SHP77 treated with DMSO at 0.1 percent for 48 hours (cell line): Measurements from ENCODE around the gene IFNA7.
"Not testable (repeated sequence)": the region's sequence is repeated elsewhere in the genome, so short reads cannot be mapped to it uniquely, and the experiment has no call there.

ENCODE experiments used
- DNase-seq: peaks from one replicate; lab custom pipeline; 2025; lab: John Stamatoyannopoulos, UW

IFNA7 gene

DNA sequence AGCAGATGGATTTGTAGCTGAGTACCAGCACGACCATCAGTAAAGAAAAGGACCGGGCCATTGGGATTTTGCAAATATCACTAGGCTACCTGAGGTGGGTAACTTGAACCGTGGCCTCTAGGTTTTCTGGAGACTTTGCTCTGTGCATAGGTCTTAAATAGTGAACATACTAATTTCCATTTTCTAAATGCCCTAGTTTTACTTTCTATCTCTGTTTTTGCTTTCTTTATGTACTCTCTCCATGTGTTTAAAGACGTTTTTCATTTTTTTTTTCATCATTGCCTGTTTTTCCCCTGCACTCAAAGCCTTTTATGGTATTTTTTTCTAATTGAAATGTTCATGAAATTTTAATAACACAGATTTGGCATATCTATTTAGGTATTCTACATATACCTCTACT lies at the start of gene IFNA7:
Gene IFNA7 (minus strand): TSS at position 101 of the 400 bp plus-strand sequence. CDS start 40 bp downstream, at position 61.
- DNase-seq: not testable (repeated sequence)

DNA sequence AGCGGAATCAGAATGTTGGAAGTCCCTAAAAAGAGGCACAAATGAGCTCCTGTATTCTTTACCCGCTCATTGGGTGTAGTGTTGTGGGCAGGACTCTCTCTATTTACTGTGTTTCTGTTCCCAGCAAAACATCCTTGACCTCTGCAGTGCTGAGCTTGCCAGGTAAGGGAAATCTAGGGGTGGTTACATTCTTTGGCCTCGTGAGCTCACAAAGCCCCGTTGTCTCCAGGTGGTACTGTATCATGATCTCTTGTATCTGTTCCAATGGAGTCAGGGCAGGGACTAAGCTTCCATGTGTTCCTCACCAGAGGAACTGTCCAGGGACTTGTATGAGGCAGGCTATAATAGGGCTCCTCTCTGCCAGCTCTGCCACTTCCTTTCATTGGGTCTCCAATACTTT lies 49.6 kb upstream of the IFNA7 start:
- DNase-seq: no peak

DNA sequence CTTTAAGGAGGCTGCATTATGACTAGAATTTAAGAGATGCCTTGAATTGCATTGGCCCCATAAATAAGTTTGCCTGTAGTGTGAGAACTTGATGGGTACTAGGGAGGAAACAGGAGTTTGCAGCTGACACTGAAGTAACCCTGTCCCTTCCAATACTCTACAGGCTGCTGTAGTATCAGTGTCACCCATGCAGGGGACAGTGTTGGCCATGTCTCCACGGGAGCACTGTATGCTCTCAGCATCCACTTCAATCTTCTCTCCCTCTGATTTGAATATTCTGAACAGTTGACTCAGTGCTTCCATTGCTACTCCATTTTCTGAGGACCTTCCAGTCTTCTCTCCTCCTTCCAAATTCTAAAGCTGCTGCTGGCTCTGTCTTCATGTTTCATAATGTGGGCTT lies 49.2 kb upstream of the IFNA7 start:
- no peak for DNase-seq

DNA sequence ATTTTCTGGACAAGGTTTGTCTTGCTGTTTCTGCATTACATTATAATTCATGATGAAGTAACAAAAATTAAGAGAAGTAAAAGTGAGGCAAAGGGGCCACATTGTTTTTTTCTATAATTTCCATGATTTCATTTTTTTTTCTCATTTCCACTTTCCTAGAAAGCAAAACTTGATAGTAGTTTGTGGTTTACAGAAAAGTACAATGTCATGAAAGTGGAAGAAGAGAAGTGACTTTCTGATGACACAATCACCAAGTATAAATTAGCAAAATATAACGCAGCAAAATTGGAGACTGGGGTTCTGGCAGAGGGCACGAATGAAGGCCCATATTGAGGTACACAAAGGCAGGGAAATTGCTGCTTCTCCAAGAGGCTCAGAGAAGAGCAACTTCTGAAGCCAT lies 42.8 kb upstream of the IFNA7 start:
- no peak for DNase-seq

DNA sequence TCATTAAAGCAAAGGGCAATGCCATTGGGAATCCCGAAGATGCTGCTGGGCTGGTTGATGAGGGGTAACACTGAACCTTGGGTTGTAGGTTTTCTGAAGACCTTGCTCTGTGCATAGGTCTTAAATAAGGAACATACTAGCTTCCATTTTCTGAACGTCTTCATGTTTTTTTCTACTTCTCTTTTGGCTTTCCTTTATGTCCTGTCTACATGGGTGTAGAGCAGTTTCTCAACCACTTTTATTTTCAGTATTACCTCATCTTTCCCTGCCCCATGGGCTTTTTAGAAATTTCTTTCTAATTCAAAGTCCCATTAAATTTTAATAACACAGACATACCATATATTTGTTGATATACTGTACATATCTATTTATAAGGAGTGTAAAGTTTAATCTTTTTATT lies 37.9 kb upstream of the IFNA7 start, which contains the start of gene IFNA14:
Gene IFNA14 (minus strand): TSS at position 95 of the 400 bp plus-strand sequence. CDS start 70 bp downstream, at position 25.
- DNase-seq: no peak

DNA sequence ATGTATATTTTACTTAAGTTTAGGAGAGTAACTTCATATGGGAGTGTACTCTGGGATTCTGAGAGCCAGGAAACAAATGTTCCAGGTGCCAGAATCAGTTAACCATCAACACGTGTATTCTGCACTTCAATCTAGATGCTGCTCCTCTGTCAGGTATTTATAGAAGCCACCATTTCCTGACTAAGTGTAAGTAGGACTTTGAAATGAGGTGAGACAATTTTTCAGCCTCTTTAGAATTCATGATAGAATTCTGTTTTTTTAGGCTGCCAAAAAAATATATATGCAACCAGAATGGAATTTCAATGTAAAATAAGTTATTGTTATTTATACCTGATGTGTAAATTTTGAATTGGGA lies 34.3 kb upstream of the IFNA7 start:
- not testable (repeated sequence) for DNase-seq

DNA sequence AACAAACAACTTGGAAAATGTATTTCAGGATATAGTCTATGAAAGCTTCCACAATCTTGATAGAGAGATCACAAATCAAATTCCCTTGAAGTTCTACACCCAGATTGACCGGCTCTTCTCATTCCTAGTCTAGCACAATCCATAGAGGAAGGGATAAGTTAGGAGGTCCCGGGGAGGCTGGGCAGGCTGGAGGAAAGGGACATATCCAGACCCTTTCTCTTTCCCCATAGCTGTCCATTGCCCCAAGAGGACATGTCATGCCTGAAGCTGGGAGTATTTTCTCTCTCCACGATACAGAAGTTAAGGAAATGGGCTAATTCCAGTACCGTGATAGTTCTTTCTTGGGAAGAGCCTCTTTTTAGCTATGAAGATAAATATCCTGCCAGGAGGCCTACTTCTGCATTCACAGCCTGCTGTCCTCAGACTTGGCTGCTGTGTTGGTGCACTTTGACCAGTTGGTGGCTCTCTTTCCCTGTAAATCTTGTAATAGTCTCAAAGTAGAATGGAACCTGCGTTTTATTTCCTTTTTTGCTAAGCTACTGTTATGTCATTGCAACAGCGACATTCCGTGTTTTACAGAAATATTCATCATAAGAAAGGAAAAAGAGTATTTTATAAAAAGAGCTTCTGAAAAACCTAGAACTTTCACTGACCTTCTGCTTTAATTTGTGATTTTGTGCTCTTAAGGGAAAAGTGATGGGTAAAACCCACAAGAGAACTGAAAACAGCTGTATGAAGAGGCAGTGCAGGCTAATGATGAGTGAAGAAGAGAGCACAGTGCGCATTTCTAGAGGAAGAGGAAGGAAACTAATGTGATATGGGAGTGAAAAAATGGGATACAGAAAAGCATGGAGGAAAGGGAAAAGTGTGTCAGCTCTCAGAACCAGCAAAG lies 33.7 kb upstream of the IFNA7 start:
- DNase-seq: not testable (repeated sequence)

DNA sequence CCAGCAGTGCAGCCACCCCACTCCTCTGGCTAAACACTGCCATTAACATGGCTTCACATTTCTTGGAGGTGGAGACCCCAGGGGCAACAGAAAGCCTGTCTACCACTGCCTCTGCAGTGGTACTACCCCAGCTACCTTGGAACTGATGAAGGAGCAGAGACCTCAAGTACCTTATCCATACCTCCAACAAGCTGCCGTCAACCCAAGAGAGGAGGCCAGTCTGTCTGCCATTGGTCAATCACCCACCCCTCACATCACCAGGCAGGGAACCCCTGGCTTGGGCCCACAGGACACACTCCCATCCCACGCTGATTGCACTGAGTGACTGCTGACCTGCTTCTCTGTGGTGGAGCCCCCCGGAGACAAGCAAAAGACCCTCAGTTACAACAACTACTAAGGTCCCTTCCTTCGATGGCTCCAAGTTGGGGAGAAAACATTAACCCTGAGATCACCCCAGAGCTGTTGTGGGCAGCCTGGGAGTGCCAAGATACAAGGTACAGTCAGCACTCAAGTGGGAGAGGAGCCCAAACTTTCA lies 32.2 kb upstream of the IFNA7 start:
- no peak for DNase-seq

DNA sequence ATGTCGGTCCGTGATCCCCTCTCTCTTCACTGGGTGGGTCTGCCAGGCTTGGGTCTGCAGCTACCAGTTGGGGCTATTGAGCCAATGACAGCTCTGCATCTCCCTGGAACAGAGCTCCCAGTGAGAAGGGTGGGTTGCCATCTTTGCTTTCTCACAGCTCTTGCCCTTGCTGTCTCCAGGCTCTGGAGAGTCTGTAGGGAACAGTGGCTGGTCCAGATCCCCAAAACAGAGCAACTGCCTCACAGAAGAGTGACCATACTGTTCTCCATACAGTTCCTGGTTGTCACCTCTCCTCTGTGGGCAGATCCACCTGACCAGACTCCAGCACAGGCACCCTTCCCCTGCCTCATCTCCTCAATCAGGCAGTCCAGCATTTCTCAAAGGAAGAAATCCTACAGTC lies 31.3 kb upstream of the IFNA7 start:
- no peak for DNase-seq

DNA sequence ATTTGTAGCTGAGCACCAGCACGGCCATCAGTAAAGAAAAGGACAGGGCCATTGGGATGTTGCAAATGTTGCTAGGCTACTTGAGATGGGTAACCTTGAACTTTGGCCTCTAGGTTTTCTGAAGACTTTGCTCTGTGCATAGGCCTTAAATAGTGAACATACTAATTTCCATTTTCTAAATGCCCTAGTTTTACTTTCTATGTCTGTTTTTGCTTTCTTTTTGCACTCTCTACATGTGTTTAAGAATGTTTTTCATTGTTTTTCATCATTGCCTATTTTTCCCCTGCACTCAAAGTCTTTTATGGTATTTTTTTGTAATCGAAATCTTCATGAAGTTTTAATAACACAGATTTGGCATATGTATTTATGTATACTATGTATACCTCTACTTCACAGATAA lies 26.1 kb upstream of the IFNA7 start, which contains the start of gene IFNA17:
Gene IFNA17 (minus strand): TSS at position 101 of the 400 bp plus-strand sequence. CDS start 49 bp downstream, at position 52.
- no peak for DNase-seq

DNA sequence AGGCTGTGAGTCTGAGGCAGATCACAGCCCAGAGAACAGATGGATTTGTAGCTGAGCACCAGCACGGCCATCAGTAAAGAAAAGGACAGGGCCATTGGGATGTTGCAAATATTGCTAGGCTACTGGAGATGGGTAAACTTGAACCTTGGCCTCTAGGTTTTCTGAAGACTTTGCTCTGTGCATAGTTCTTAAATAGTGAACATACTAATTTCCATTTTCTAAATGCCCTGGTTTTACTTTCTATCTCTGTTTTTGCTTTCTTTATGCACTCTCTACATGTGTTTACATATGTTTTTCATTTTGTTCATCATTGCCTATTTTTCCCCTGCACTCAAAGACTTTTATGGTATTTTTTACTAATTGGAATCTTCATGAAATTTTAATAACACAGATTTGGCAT lies 15.2 kb upstream of the IFNA7 start, which contains the start of gene IFNA16:
Gene IFNA16 (minus strand): TSS at position 101 of the 400 bp plus-strand sequence. CDS start 6 bp downstream, at position 95.
- DNase-seq: not testable (repeated sequence)

DNA sequence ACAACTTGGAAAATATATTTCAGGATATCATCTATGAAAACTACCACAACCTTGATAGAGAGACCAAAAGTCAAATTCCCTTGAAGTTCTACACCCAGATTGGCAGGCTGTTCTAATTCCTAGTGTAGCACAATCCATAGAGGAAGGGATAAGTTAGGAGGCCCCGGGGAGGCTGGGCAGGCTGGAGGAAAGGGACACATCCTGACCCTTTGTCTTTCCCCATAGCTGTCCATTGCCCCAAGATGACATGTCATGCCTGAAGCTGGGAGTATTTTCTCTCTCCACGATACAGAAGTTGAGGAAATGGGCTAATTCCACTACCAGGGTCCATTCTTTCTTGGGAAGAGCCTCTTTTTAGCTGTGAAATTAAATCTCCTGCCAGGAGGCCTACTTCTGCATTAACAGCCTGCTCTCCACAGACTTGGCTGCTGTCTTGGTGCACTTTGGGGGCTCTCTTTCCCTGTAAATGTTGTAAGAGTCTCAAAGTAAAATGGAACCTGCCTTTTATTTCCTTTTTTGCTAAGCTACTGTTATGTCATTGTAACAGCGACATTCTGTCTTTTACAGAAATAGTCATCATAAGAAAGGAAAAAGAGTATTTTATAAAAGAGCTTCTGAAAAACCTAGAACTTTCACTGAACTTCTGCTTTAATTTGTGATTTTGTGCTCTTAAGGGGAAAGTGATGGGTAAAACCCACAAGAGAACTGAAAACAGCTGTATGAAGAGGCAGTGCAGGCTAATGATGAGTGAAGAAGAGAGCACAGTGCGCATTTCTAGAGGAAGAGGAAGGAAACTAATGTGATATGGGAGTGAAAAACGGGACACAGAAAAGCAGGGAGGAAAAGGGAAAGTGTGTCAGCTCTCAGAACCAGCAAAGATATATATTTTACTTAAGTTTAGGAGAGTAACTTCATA lies 11.7 kb upstream of the IFNA7 start:
- DNase-seq: not testable (repeated sequence)

DNA sequence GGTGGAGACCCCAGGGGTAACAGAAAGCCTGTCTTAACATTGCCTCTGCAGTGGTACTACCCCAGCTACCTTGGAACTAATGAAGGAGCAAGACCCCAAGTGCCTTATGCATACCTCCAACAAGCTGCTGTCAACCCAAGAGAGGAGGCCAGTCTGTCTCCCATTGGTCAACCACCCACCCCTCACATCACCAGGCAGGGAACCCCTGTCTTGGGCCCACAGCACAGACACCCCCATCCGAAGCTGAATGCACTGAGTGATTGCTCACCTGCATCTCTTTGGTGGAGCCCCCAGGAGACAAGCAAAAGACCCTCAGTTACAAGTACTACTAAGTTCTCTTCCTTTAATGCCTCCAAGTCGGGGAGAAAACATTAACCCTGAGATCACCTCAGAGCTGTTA lies 10.2 kb upstream of the IFNA7 start:
- DNase-seq: not testable (repeated sequence)

DNA sequence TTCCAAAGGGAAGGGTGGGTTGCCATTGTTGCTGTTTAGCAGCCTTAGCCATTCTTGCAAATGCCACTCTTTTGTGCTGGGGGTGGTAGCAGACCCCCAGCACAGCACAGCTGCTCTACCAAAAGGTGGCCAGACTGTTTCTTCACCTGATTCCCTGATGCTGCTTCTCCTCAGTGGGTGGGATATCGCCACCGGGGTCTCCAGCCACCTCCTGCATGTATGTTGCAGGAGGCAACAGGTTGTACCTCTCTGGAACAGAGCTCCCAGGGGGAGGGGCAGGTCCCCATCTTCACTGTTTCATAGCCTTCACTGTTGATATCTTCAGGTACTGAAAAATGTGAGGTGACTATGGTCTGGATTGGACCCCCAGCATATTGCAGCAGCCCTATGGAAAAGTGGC lies 8.8 kb upstream of the IFNA7 start:
- not testable (repeated sequence) for DNase-seq

DNA sequence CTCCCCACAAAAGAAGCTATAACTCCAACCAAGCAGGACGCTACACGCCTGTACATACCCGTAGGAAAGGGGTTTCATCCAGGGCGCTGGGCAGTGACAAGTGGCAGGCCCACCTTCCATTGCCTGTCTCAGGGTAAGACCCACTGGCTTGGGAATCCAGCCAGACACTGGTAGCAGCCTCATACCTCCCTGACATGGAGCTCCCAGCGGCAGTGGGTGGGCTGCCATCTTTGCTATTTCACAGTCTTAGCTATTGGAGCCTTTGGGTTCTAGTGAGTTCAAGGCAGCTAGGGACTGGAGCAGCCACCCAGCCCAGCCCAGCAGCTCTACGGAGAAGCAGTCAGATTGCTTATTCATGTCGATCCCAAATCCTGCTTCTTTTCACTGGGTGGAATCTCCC lies 8.3 kb upstream of the IFNA7 start:
- DNase-seq: no peak

DNA sequence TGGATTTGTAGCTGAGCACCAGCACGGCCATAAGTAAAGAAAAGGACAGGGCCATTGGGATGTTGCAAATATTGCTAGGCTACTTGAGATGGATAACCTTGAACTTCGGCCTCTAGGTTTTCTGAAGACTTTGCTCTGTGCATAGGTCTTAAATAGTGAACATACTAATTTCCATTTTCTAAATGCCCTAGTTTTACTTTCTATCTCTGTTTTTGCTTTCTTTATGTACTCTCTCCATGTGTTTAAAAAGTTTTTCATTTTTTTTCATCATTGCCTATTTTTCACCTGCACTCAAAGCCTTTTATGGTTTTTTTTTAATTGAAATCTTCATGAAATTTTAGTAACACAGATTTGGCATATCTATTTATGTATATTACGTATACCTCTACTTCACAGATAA lies 5.0 kb upstream of the IFNA7 start, which contains the start of gene IFNA10:
Gene IFNA10 (minus strand): TSS at position 101 of the 400 bp plus-strand sequence. CDS start 46 bp downstream, at position 55.
- not testable (repeated sequence) for DNase-seq

DNA sequence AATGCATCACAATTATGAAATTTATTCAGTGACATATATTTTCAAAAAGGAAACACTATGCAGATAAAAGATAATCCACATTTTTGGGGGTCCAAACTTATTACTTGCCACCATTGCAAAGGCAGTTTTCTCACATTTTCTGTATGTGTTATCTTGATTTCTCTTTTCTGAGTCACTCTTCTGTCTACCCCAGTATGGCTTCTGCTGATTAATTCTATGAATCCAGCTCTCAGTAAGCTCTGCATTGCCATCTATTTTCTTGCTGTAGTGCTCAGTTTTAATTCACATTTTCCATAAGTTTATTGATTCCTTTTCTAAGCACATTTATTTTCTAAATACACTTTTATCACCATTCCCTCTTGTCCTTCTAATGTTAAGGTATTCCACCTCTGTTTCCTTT lies 3.2 kb upstream of the IFNA7 start:
- no peak for DNase-seq

DNA sequence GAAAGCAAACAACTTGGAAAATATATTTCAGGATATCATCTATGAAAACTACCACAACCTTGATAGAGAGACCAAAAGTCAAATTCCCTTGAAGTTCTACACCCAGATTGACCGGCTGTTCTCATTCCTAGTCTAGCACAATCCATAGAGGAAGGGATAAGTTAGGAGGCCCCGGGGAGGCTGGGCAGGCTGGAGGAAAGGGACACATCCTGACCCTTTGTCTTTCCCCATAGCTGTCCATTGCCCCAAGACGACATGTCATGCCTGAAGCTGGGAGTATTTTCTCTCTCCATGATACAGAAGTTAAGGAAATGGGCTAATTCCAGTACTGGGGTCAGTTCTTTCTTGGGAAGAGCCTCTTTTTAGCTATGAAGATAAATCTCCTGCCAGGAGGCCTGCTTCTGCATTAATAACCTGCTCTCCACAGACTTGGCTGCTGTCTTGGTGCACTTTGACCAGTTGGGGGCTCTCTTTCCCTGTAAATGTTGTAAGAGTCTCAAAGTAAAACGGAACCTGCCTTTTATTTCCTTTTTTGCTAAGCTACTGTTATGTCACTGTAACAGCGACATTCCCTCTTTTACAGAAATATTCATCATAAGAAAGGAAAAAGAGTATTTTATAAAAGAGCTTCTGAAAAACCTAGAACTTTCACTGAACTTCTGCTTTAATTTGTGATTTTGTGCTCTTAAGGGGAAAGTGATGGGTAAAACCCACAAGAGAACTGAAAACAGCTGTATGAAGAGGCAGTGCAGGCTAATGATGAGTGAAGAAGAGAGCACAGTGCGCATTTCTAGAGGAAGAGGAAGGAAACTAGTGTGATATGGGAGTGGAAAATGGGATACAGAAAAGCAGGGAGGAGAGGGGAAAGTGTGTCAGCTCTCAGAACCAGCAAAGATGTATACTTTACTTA lies 6.9 kb downstream of the IFNA7 start:
- DNase-seq: not testable (repeated sequence)

DNA sequence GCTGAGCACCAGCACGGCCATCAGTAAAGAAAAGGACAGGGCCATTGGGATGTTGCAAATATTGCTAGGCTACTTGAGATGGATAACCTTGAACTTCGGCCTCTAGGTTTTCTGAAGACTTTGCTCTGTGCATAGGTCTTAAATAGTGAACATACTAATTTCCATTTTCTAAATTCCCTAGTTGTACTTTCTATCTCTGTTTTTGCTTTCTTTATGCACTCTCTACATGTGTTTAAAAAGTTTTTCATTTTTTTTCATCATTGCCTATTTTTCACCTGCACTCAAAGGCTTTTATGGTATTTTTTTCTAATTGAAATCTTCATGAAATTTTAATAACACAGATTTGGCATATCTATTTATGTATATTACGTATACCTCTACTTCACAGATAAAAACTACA lies 14.5 kb downstream of the IFNA7 start, which contains the start of gene IFNA4:
Gene IFNA4 (minus strand): TSS at position 101 of the 400 bp plus-strand sequence. CDS start 56 bp downstream, at position 45.
- not testable (repeated sequence) for DNase-seq
